ENCODE measurements around the gene KIF5B. TPM values are rescaled to one million over a fixed set of nuclear protein-coding genes. Genes with fewer than 3 reads are reported as not detected.
"Not testable (repeated sequence)": the region's sequence is repeated elsewhere in the genome, so short reads cannot be mapped to it uniquely, and the experiment has no call there.

Gene KIF5B
- total RNA-seq, 5 donors from 2014 or later (not counting 1 experiment from before 2014, with no cell fraction given) = 42.3 to 51.9 (median 44.8) TPM

DNA sequence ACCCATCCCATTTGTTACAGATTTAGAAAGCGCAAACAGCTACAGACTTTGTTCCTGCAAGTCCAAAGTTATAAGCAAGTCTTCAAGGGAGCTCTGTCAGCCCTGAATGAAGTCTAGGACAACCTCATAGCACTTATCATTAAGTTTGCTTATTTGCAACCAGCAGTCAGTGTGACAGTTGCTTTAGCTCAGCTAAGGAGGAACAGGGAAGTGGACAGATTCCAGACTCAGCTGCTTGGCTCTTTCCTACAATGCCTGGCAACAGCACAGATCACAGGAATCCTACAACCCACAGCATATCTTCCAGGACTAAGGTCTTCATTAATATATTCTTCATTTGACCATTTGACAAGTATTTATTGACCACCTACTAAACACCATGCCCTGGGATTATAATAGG is 17.4 kb upstream of the KIF5B start:
- DNase-seq = no peak
- Mint-ChIP-seq H3K9me3 (no peaks in the 10 kb centered on the region), H3K27ac (no peak overlapping the region), H3K4me1 (no peaks in the 10 kb centered on the region), H3K4me3 (no peak overlapping the region), H3K36me3 (no peaks in the 10 kb centered on the region), H3K27me3 (peaks cover 3 to 4% of the 10 kb centered on the region in 2 donors)
- H3K27me3 ChIP-seq (replicated peaks in 1 of 2; ENCODE audit: control insufficient read depth in 2 of 2, extremely low read depth in 1 of 2, insufficient read depth in 2 of 2, low read length in 1 of 2) = peaks cover 0 to 8% of the 10 kb centered on the region in 2 experiments
- no peaks in the 10 kb centered on the region for H3K9me3 ChIP-seq
- no peak for ATAC-seq (replicated peaks in 1 of 4)
- H3K4me1 ChIP-seq (ENCODE audit: control insufficient read depth in 1 of 2, extremely low read depth in 1 of 2, insufficient read depth in 2 of 2, low read length in 2 of 2) = no peaks in the 10 kb centered on the region
- no peak overlapping the region for H3K27ac ChIP-seq (ENCODE audit: low read length)
- ChIA-PET CTCF (no interaction called here), POLR2A (no interaction called here)
- H3K36me3 ChIP-seq (ENCODE audit: control insufficient read depth in 2 of 2, extremely low read depth in 1 of 2, insufficient read depth in 1 of 2, low read length in 1 of 2) = no peaks in the 10 kb centered on the region
- WGBS (ENCODE audit: insufficient coverage) = no CpG with 5 or more reads among the region's 1 CpG
- H3K4me3 ChIP-seq (ENCODE audit: control insufficient read depth in 1 of 2, extremely low read depth in 1 of 2, low read length in 1 of 2) = no peak overlapping the region

DNA sequence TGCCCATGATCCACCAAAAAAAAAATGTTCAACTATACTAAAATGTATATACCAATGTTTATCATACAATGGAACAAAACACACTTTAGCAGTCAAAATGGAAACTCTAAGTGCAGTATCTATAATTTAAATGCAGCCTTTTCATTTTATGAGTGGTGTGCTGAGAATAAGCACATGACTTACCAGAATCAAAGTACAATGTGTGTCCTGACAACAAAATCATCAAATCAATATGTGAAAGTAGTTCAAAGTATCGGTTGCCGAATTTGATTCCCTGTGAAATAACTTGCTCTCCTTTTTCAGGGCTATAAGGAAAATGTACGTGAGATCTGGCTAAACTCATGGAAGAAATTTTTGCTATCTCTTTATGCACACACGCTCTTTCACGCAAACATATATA is 16.9 kb upstream of the KIF5B start:
- Histone ChIP-seq H3K4me1 (ENCODE audit: control insufficient read depth in 1 of 2, extremely low read depth in 1 of 2, insufficient read depth in 2 of 2, low read length in 2 of 2) (no peaks in the 10 kb centered on the region), H3K9me3 (no peaks in the 10 kb centered on the region), H3K27ac (ENCODE audit: low read length) (no peak overlapping the region), H3K27me3 (replicated peaks in 1 of 2; ENCODE audit: control insufficient read depth in 2 of 2, extremely low read depth in 1 of 2, insufficient read depth in 2 of 2, low read length in 1 of 2) (peaks cover 0 to 10% of the 10 kb centered on the region in 2 experiments), H3K4me3 (ENCODE audit: control insufficient read depth in 1 of 2, extremely low read depth in 1 of 2, low read length in 1 of 2) (no peak overlapping the region), H3K36me3 (ENCODE audit: control insufficient read depth in 2 of 2, extremely low read depth in 1 of 2, insufficient read depth in 1 of 2, low read length in 1 of 2) (no peaks in the 10 kb centered on the region)
- H3K4me3 Mint-ChIP-seq = no peak overlapping the region
- ChIA-PET POLR2A (no interaction called here), CTCF (no interaction called here)
- 100% methylated on average over 2 of the region's 5 CpGs for WGBS (ENCODE audit: insufficient coverage)
- DNase-seq (no peak), ATAC-seq (replicated peaks in 1 of 4) (no peak)
- no peaks in the 10 kb centered on the region for H3K36me3 Mint-ChIP-seq
- peaks cover 3% of the 10 kb centered on the region in 2 donors for H3K27me3 Mint-ChIP-seq
- H3K27ac Mint-ChIP-seq = no peak overlapping the region
- H3K9me3 Mint-ChIP-seq = no peaks in the 10 kb centered on the region
- no peaks in the 10 kb centered on the region for H3K4me1 Mint-ChIP-seq

DNA sequence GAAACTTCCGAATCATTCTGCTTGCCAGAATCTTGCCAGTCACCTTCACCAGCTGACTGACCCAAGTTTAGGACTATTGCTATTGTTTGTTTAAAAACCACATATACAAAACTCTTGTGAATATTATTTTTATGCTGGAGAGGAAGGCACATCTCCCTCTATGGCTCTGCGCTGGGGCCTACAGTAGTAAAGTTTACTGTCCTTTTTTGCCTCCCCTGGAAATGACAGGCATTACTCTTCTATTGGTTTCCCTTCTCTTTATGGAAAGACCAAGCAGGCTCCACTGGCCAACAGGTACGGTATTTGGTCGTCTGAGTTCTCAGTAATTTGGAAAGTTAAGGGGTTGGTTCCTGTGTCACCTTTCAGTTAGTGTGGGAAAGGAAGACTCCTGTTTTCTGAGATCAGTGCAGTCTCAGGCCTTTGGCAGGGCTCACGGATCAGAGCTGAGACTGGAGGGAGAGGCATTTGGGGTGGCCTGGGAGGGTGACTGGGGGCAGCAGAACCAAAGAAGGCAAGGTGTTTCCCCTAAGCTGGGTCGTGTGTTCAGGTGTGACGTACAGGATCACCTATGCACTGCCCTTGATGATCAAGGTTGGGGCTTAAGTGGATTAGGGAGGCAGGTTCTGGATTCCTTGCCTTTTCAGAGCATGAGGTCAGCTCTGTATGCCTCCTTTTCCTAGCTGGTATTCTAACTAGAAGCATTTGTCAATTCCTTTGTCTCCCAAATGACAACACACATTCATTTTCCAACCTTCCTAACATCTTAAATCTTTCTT is 16.0 kb upstream of the KIF5B start:
- ATAC-seq (replicated peaks in 1 of 4) (no peak), DNase-seq (no peak)
- Mint-ChIP-seq H3K9me3 (no peaks in the 10 kb centered on the region), H3K4me1 (no peaks in the 10 kb centered on the region), H3K27ac (no peak overlapping the region), H3K36me3 (no peaks in the 10 kb centered on the region), H3K27me3 (peaks cover 2 to 3% of the 10 kb centered on the region in 2 donors), H3K4me3 (no peak overlapping the region)
- POLR2A ChIA-PET = no interaction called here
- peaks cover 0 to 10% of the 10 kb centered on the region in 2 experiments for H3K27me3 ChIP-seq (replicated peaks in 1 of 2; ENCODE audit: control insufficient read depth in 2 of 2, extremely low read depth in 1 of 2, insufficient read depth in 2 of 2, low read length in 1 of 2)
- no peaks in the 10 kb centered on the region for H3K9me3 ChIP-seq
- no peak overlapping the region for H3K4me3 ChIP-seq (ENCODE audit: control insufficient read depth in 1 of 2, extremely low read depth in 1 of 2, low read length in 1 of 2)
- H3K4me1 ChIP-seq (ENCODE audit: control insufficient read depth in 1 of 2, extremely low read depth in 1 of 2, insufficient read depth in 2 of 2, low read length in 2 of 2) = no peaks in the 10 kb centered on the region
- 90% methylated on average over 5 of the region's 7 CpGs for WGBS (ENCODE audit: insufficient coverage)
- CTCF ChIA-PET = no interaction called here
- H3K36me3 ChIP-seq (ENCODE audit: control insufficient read depth in 2 of 2, extremely low read depth in 1 of 2, insufficient read depth in 1 of 2, low read length in 1 of 2) = no peaks in the 10 kb centered on the region
- no peak overlapping the region for H3K27ac ChIP-seq (ENCODE audit: low read length)

DNA sequence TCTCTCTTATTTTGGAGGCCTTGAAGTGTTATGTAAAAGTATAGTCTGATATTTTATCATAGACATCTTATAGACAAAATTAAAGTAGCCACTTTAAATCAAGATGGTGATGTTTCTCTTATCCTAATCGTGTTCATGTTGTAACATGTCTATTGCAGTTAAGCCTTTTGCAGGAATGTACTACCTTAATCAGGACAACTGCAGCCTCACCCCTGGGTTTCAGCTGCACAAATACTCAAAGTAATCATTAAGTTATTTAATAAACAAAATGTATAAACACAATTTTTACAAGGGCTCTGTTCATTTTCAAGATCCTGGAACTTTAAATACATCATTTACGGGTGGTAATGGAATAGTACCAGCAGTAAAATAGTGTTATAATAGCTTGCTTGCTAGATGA is 14.4 kb upstream of the KIF5B start:
- no peaks in the 10 kb centered on the region for H3K36me3 Mint-ChIP-seq
- no peak overlapping the region for H3K4me3 Mint-ChIP-seq
- ChIA-PET POLR2A (interaction anchor here in 1 of 2 donors (0.6 kb wide), 1 partner anchor 179 kb away, joined by 16 read pairs; no protein-coding TSS in a partner anchor), CTCF (no interaction called here)
- ATAC-seq (replicated peaks in 1 of 4) (no peak), DNase-seq (no peak)
- Histone ChIP-seq H3K9me3 (no peaks in the 10 kb centered on the region), H3K36me3 (ENCODE audit: control insufficient read depth in 2 of 2, extremely low read depth in 1 of 2, insufficient read depth in 1 of 2, low read length in 1 of 2) (peaks cover 0 to 3% of the 10 kb centered on the region in 2 donors), H3K4me3 (ENCODE audit: control insufficient read depth in 1 of 2, extremely low read depth in 1 of 2, low read length in 1 of 2) (no peak overlapping the region), H3K27ac (ENCODE audit: low read length) (no peak overlapping the region), H3K27me3 (replicated peaks in 1 of 2; ENCODE audit: control insufficient read depth in 2 of 2, extremely low read depth in 1 of 2, insufficient read depth in 2 of 2, low read length in 1 of 2) (peaks cover 0 to 4% of the 10 kb centered on the region in 2 experiments), H3K4me1 (ENCODE audit: control insufficient read depth in 1 of 2, extremely low read depth in 1 of 2, insufficient read depth in 2 of 2, low read length in 2 of 2) (no peaks in the 10 kb centered on the region)
- no peak overlapping the region for H3K27ac Mint-ChIP-seq
- no CpG with 5 or more reads among the region's 2 CpGs for WGBS (ENCODE audit: insufficient coverage)
- H3K27me3 Mint-ChIP-seq = peaks cover 0 to 3% of the 10 kb centered on the region in 2 donors
- no peaks in the 10 kb centered on the region for H3K4me1 Mint-ChIP-seq
- H3K9me3 Mint-ChIP-seq = no peaks in the 10 kb centered on the region

DNA sequence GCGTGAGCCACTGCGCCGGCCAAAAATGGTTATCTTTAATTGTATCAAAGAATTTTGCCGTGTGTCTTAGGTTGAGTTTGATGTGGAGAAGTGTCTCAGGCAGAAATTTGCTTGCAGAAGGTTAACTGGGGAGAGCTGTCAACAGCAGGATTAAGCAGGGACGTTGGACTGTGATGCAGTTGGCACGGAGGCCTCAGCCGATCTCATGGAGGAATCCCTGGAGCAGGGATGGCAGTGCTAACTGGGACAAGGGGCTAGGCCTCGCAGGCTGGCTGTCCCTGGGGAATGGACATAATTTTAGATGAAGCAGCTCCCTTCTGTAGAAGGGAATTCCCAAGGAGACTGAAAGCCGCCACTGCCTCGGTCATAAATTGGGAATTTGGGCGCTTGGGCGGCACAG is 12.3 kb upstream of the KIF5B start:
- H3K27ac ChIP-seq (ENCODE audit: low read length) = no peak overlapping the region
- Mint-ChIP-seq H3K9me3 (no peaks in the 10 kb centered on the region), H3K36me3 (no peaks in the 10 kb centered on the region), H3K4me3 (no peak overlapping the region), H3K4me1 (no peaks in the 10 kb centered on the region), H3K27me3 (no peaks in the 10 kb centered on the region), H3K27ac (no peak overlapping the region)
- H3K36me3 ChIP-seq (ENCODE audit: control insufficient read depth in 2 of 2, extremely low read depth in 1 of 2, insufficient read depth in 1 of 2, low read length in 1 of 2) = peaks cover 0 to 3% of the 10 kb centered on the region in 2 donors
- H3K27me3 ChIP-seq (replicated peaks in 1 of 2; ENCODE audit: control insufficient read depth in 2 of 2, extremely low read depth in 1 of 2, insufficient read depth in 2 of 2, low read length in 1 of 2) = peaks cover 0 to 4% of the 10 kb centered on the region in 2 experiments
- no peaks in the 10 kb centered on the region for H3K4me1 ChIP-seq (ENCODE audit: control insufficient read depth in 1 of 2, extremely low read depth in 1 of 2, insufficient read depth in 2 of 2, low read length in 2 of 2)
- no peak overlapping the region for H3K4me3 ChIP-seq (ENCODE audit: control insufficient read depth in 1 of 2, extremely low read depth in 1 of 2, low read length in 1 of 2)
- DNase-seq (no peak), ATAC-seq (replicated peaks in 1 of 4) (no peak)
- ChIA-PET CTCF (no interaction called here), POLR2A (no interaction called here)
- 88% methylated on average over 12 of the region's 12 CpGs for WGBS (ENCODE audit: insufficient coverage)
- no peaks in the 10 kb centered on the region for H3K9me3 ChIP-seq

DNA sequence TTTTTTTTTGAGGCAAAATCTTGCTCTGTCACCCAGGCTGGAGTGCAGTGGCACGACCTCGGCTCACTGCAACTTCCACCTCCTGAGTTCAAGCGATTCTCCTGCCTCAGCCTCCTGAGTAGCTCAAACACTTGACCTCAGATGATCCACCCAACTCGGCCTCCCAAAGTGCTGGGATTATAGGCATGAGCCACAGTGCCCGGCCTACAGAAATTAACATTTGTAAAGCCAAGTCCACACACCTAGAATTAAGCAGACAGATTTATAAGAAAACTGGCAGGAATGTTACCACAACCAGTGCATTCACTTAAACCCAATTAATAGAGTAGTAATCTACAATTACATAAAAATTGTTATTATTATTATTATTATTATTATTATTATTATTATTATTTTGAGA is 11.7 kb upstream of the KIF5B start:
- H3K27ac ChIP-seq (ENCODE audit: low read length); H3K9me3 ChIP-seq; H3K36me3 Mint-ChIP-seq; H3K27ac Mint-ChIP-seq; H3K4me3 Mint-ChIP-seq; H3K36me3 ChIP-seq (ENCODE audit: control insufficient read depth in 2 of 2, extremely low read depth in 1 of 2, insufficient read depth in 1 of 2, low read length in 1 of 2); H3K4me3 ChIP-seq (ENCODE audit: control insufficient read depth in 1 of 2, extremely low read depth in 1 of 2, low read length in 1 of 2); H3K4me1 ChIP-seq (ENCODE audit: control insufficient read depth in 1 of 2, extremely low read depth in 1 of 2, insufficient read depth in 2 of 2, low read length in 2 of 2); POLR2A ChIA-PET; H3K27me3 ChIP-seq (replicated peaks in 1 of 2; ENCODE audit: control insufficient read depth in 2 of 2, extremely low read depth in 1 of 2, insufficient read depth in 2 of 2, low read length in 1 of 2); ATAC-seq (replicated peaks in 1 of 4); H3K27me3 Mint-ChIP-seq; H3K9me3 Mint-ChIP-seq; H3K4me1 Mint-ChIP-seq; DNase-seq: not testable (repeated sequence)
- WGBS (ENCODE audit: insufficient coverage) = 50% methylated on average over 1 of the region's 5 CpGs
- CTCF ChIA-PET = interaction anchor here (0.7 kb wide), 2 partner anchors 258 to 958 kb away, joined by 3 read pairs; no protein-coding TSS in a partner anchor

Data from T-cell (primary cell).